Fibroblast of peridontal ligament (primary cell): ENCODE results near the gene IFNA14.
A peak's percentile ranks its signal among the peaks of the same experiment; 100 is the strongest.
"Not testable (repeated sequence)": the region's sequence is repeated elsewhere in the genome, so short reads cannot be mapped to it uniquely, and the experiment has no call there.

Experiments used
- DNase-seq: peaks from one replicate; pipeline ENCODE4 v3.0.0-alpha.2; 2010; ENCODE audit errors: extremely low read depth

The IFNA14 gene

DNA sequence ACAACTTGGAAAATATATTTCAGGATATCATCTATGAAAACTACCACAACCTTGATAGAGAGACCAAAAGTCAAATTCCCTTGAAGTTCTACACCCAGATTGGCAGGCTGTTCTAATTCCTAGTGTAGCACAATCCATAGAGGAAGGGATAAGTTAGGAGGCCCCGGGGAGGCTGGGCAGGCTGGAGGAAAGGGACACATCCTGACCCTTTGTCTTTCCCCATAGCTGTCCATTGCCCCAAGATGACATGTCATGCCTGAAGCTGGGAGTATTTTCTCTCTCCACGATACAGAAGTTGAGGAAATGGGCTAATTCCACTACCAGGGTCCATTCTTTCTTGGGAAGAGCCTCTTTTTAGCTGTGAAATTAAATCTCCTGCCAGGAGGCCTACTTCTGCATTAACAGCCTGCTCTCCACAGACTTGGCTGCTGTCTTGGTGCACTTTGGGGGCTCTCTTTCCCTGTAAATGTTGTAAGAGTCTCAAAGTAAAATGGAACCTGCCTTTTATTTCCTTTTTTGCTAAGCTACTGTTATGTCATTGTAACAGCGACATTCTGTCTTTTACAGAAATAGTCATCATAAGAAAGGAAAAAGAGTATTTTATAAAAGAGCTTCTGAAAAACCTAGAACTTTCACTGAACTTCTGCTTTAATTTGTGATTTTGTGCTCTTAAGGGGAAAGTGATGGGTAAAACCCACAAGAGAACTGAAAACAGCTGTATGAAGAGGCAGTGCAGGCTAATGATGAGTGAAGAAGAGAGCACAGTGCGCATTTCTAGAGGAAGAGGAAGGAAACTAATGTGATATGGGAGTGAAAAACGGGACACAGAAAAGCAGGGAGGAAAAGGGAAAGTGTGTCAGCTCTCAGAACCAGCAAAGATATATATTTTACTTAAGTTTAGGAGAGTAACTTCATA, 26.1 kb downstream of the IFNA14 start:
- peak; percentile 8 for DNase-seq

GRCh38 chr9:21212160-21212559, 27.6 kb downstream of the IFNA14 start:
- DNase-seq, result not testable (repeated sequence)

DNA sequence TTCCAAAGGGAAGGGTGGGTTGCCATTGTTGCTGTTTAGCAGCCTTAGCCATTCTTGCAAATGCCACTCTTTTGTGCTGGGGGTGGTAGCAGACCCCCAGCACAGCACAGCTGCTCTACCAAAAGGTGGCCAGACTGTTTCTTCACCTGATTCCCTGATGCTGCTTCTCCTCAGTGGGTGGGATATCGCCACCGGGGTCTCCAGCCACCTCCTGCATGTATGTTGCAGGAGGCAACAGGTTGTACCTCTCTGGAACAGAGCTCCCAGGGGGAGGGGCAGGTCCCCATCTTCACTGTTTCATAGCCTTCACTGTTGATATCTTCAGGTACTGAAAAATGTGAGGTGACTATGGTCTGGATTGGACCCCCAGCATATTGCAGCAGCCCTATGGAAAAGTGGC, 29.0 kb downstream of the IFNA14 start:
- DNase-seq, result not testable (repeated sequence)

DNA sequence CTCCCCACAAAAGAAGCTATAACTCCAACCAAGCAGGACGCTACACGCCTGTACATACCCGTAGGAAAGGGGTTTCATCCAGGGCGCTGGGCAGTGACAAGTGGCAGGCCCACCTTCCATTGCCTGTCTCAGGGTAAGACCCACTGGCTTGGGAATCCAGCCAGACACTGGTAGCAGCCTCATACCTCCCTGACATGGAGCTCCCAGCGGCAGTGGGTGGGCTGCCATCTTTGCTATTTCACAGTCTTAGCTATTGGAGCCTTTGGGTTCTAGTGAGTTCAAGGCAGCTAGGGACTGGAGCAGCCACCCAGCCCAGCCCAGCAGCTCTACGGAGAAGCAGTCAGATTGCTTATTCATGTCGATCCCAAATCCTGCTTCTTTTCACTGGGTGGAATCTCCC, 29.5 kb downstream of the IFNA14 start:
- no peak for DNase-seq

GRCh38 chr9:21207043-21207442, 32.8 kb downstream of the IFNA14 start, which contains the start of gene IFNA10:
Gene IFNA10 (minus strand): TSS chr9:21207143. CDS start chr9:21207097, 46 bp downstream.
- not testable (repeated sequence) for DNase-seq

DNA sequence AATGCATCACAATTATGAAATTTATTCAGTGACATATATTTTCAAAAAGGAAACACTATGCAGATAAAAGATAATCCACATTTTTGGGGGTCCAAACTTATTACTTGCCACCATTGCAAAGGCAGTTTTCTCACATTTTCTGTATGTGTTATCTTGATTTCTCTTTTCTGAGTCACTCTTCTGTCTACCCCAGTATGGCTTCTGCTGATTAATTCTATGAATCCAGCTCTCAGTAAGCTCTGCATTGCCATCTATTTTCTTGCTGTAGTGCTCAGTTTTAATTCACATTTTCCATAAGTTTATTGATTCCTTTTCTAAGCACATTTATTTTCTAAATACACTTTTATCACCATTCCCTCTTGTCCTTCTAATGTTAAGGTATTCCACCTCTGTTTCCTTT, 34.6 kb downstream of the IFNA14 start:
- no peak for DNase-seq

DNA sequence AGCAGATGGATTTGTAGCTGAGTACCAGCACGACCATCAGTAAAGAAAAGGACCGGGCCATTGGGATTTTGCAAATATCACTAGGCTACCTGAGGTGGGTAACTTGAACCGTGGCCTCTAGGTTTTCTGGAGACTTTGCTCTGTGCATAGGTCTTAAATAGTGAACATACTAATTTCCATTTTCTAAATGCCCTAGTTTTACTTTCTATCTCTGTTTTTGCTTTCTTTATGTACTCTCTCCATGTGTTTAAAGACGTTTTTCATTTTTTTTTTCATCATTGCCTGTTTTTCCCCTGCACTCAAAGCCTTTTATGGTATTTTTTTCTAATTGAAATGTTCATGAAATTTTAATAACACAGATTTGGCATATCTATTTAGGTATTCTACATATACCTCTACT, 37.7 kb downstream of the IFNA14 start, which contains the start of gene IFNA7:
Gene IFNA7, minus strand, starts transcription at position 101 of the 400 bp plus-strand sequence. Its CDS starts 40 bp downstream, at position 61.
- not testable (repeated sequence) for DNase-seq

DNA sequence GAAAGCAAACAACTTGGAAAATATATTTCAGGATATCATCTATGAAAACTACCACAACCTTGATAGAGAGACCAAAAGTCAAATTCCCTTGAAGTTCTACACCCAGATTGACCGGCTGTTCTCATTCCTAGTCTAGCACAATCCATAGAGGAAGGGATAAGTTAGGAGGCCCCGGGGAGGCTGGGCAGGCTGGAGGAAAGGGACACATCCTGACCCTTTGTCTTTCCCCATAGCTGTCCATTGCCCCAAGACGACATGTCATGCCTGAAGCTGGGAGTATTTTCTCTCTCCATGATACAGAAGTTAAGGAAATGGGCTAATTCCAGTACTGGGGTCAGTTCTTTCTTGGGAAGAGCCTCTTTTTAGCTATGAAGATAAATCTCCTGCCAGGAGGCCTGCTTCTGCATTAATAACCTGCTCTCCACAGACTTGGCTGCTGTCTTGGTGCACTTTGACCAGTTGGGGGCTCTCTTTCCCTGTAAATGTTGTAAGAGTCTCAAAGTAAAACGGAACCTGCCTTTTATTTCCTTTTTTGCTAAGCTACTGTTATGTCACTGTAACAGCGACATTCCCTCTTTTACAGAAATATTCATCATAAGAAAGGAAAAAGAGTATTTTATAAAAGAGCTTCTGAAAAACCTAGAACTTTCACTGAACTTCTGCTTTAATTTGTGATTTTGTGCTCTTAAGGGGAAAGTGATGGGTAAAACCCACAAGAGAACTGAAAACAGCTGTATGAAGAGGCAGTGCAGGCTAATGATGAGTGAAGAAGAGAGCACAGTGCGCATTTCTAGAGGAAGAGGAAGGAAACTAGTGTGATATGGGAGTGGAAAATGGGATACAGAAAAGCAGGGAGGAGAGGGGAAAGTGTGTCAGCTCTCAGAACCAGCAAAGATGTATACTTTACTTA, 44.7 kb downstream of the IFNA14 start:
- peak; percentile 25 for DNase-seq
